K562 (cell line): ENCODE results near the gene PTPRG.

Experiments used
- CTBP1 ChIP-seq: fragments of 450-650 bp; IDR thresholded peaks from 2 replicates; pipeline ENCODE4 v1.6.1; 2016; ENCODE audit warnings: borderline replicate concordance
- RFX5 ChIP-seq: IDR thresholded peaks from 2 replicates; pipeline ENCODE4 v1.6.1; 2011; ENCODE audit warnings: low read depth, mild to moderate bottlenecking, improper control_type of control experiment, low read length
- SMC3 ChIP-seq: conservative IDR thresholded peaks from 2 replicates; pipeline ENCODE4 v1.6.1; 2011; ENCODE audit warnings: low read depth, low read length, improper control_type of control experiment; ENCODE audit not compliant: insufficient read depth
- TF ChIP-seq, protein P1 (sequence below), 3 experiments: IDR thresholded peaks in 2 of 3; conservative IDR thresholded peaks in 1 of 3; 2 replicates each; pipeline ENCODE4 v1.5.1; 2011 to 2012; ENCODE audit warnings: low read length in 3 of 3, mild to moderate bottlenecking in 3 of 3, control low read depth in 2 of 3, improper control_type of control experiment in 1 of 3, inconsistent platforms in 1 of 3, low read depth in 1 of 3, mixed read lengths in 1 of 3, moderate library complexity in 1 of 3; ENCODE audit not compliant: insufficient read depth in 2 of 3

DNA sequence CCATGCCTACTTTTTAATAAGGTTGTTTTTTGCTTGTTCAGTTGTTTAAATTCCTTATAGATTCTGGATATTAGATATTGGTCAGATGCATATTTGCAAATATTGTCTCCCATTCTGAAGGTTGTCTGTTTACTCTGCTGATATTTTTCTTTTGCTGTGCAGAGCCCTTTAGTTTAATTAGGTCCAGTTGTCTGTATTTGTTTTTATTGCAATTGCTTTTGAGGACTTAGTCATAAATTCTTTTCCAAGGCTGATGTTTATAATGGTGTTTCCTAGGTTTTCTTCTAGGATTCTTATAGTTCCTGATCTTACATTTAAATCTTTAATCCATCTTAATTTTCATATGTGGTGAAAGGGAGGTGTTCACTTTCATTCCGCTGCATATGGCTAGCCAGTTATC, 77.4 kb downstream of the PTPRG start:
- TF ChIP-seq, protein P1, sequence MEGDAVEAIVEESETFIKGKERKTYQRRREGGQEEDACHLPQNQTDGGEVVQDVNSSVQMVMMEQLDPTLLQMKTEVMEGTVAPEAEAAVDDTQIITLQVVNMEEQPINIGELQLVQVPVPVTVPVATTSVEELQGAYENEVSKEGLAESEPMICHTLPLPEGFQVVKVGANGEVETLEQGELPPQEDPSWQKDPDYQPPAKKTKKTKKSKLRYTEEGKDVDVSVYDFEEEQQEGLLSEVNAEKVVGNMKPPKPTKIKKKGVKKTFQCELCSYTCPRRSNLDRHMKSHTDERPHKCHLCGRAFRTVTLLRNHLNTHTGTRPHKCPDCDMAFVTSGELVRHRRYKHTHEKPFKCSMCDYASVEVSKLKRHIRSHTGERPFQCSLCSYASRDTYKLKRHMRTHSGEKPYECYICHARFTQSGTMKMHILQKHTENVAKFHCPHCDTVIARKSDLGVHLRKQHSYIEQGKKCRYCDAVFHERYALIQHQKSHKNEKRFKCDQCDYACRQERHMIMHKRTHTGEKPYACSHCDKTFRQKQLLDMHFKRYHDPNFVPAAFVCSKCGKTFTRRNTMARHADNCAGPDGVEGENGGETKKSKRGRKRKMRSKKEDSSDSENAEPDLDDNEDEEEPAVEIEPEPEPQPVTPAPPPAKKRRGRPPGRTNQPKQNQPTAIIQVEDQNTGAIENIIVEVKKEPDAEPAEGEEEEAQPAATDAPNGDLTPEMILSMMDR (IDR thresholded peaks at IDR 0.05 in 2 of 3, conservative IDR thresholded peaks at IDR 0.05 in 1 of 3; ENCODE audit: insufficient read depth in 2 of 3, low read depth in 1 of 3, low read length in 3 of 3) = no peak
- TF ChIP-seq CTBP1 = no peak
- TF ChIP-seq SMC3 = no peak
- TF ChIP-seq RFX5 = no peak
